Measurements from ENCODE around the gene SP3. TPM values are rescaled to one million over a fixed set of nuclear protein-coding genes. Genes with fewer than 3 reads are reported as not detected.

SP3 gene
- total and polyA plus RNA-seq, 9 of the 15 experiments (the other 6 are each of a cell fraction or from before 2014, with no cell fraction given): 12.0 to 106 (median 74.9) TPM

GRCh38 chr2:173963817-173964564 is 1.2 kb downstream of the SP3 start (continued):
- TF ChIP-seq ARID4B (CRISPR knock-in tag; IDR thresholded peaks at IDR 0.05): peak; percentile 85
- peak; percentile 97 for TF ChIP-seq L3MBTL2 (IDR thresholded peaks at IDR 0.05)
- TF ChIP-seq ZNF124 (CRISPR knock-in tag; IDR thresholded peaks at IDR 0.05): no peak; the same call in 1 of the 2 replicates
- peak; percentile 65 for TF ChIP-seq MYC (IDR thresholded peaks at IDR 0.05; ENCODE audit: low read depth, low read length)
- no peak for TF ChIP-seq MYC (CRISPR knock-in tag; IDR thresholded peaks at IDR 0.05; ENCODE audit: borderline replicate concordance, low read depth)
- TF ChIP-seq ZBTB9 (CRISPR knock-in tag; IDR thresholded peaks at IDR 0.05): peak; percentile 82; the same call in 1 of the 2 replicates
- peak; percentile 41; the same call in 1 of the 2 replicates for TF ChIP-seq ETV1 (tag; conservative IDR thresholded peaks at IDR 0.05; ENCODE audit: low read depth)
- TF ChIP-seq NCOR1 (IDR thresholded peaks at IDR 0.05): no peak
- peak; percentile 75 for TF ChIP-seq CHD1 (IDR thresholded peaks at IDR 0.05; ENCODE audit: low read length)
- TF ChIP-seq HDAC6 (IDR thresholded peaks at IDR 0.05; ENCODE audit: low read depth, low read length): no peak
- no peak for TF ChIP-seq CTCFL (IDR thresholded peaks at IDR 0.05; ENCODE audit: borderline replicate concordance, insufficient read depth, low read depth, low read length, poor library complexity, severe bottlenecking)
- TF ChIP-seq ETS1 (conservative IDR thresholded peaks at IDR 0.05; ENCODE audit: control insufficient read depth, low read depth, low read length): peak; percentile 3; the same call in 1 of the 2 replicates
- no peak for TF ChIP-seq NR4A1 (CRISPR knock-in tag; IDR thresholded peaks at IDR 0.05)
- 0 out of 2 replicates have a peak, but pooled peaks have one; percentile 63 for TF ChIP-seq NR4A1 (tag; IDR thresholded peaks at IDR 0.05)
- TF ChIP-seq ZNF277 (CRISPR knock-in tag; IDR thresholded peaks at IDR 0.05; ENCODE audit: borderline replicate concordance): no peak
- TF ChIP-seq RBFOX2 (IDR thresholded peaks at IDR 0.05; ENCODE audit: low read depth, low read length): peak; percentile 90

All from K562 (cell line).